ENCODE data around the gene C2CD3. TPM values are rescaled to one million over a fixed set of nuclear protein-coding genes. Genes with fewer than 3 reads are reported as not detected.
A peak's percentile ranks its signal among the peaks of the same experiment; 100 is the strongest.
"Not testable (repeated sequence)": the region's sequence is repeated elsewhere in the genome, so short reads cannot be mapped to it uniquely, and the experiment has no call there.

The C2CD3 gene
- total RNA-seq, 1 donor from 2014 or later, result 12.4 TPM

GRCh38 chr11:74066663-74067062 lies 104.1 kb downstream of the C2CD3 start:
- ATAC-seq, result not testable (repeated sequence)

- ATAC-seq, result not testable (repeated sequence)
These were observed 105.3 kb downstream of the C2CD3 start for GRCh38 chr11:74065534-74065933.

GRCh38 chr11:74063628-74064027 lies 107.2 kb downstream of the C2CD3 start:
- not testable (repeated sequence) for ATAC-seq

GRCh38 chr11:74061599-74061998 lies 109.2 kb downstream of the C2CD3 start:
- ATAC-seq, result not testable (repeated sequence)

- ATAC-seq, result no peak
These were observed 113.3 kb downstream of the C2CD3 start for GRCh38 chr11:74057249-74058151.

- ATAC-seq, result no peak
These were observed 114.9 kb downstream of the C2CD3 start for GRCh38 chr11:74055938-74056337.

GRCh38 chr11:74050465-74050864 lies 120.3 kb downstream of the C2CD3 start:
- no peak for ATAC-seq

- no peak for ATAC-seq
These were observed 121.8 kb downstream of the C2CD3 start for GRCh38 chr11:74048993-74049392.

- no peak for ATAC-seq
These were observed 126.3 kb downstream of the C2CD3 start for GRCh38 chr11:74044538-74044937.

GRCh38 chr11:74043450-74043849 lies 127.4 kb downstream of the C2CD3 start:
- no peak for ATAC-seq

GRCh38 chr11:74037309-74037708 lies 133.5 kb downstream of the C2CD3 start:
- ATAC-seq, result peak; percentile 70

GRCh38 chr11:74035264-74035663 lies 135.5 kb downstream of the C2CD3 start:
- ATAC-seq, result peak; percentile 79

- ATAC-seq, result no peak
These were observed 137.8 kb downstream of the C2CD3 start for GRCh38 chr11:74033046-74033445.

- no peak for ATAC-seq
These were observed 139.8 kb downstream of the C2CD3 start for GRCh38 chr11:74030723-74031676.

- ATAC-seq, result no peak
These were observed 145.2 kb downstream of the C2CD3 start for GRCh38 chr11:74025467-74026166.

- ATAC-seq, result no peak
These were observed 146.4 kb downstream of the C2CD3 start for GRCh38 chr11:74024261-74025029.

GRCh38 chr11:74023276-74023675 lies 147.5 kb downstream of the C2CD3 start:
- no peak for ATAC-seq

- ATAC-seq, result no peak
These were observed 148.3 kb downstream of the C2CD3 start for GRCh38 chr11:74022546-74022945.

- ATAC-seq, result no peak
These were observed 148.8 kb downstream of the C2CD3 start for GRCh38 chr11:74021998-74022397.

- no peak for ATAC-seq
These were observed 150.3 kb downstream of the C2CD3 start for GRCh38 chr11:74020539-74020938.

GRCh38 chr11:74019860-74020259 lies 150.9 kb downstream of the C2CD3 start:
- peak; percentile 39 for ATAC-seq

Data from esophagus mucosa (tissue), 1 donor.